Stomach (tissue), 4 donors: Measurements from ENCODE around the gene COG2.

Experiments used
- POLR2A ChIP-seq, 4 donors: fragments of 450-650 bp; IDR thresholded peaks; one replicate each; pipeline ENCODE4 v1.6.1; 2016; ENCODE audit warnings: antibody characterized with exemption in 4 of 4, control low read depth in 2 of 4, mild to moderate bottlenecking in 1 of 4, moderate library complexity in 1 of 4
- TF ChIP-seq, protein P1 (sequence below), 7 experiments: fragments of 450-650 bp in 4 of 7; fragments of 200-600 bp in 3 of 7; sonication (generic) in 3 of 7; IDR thresholded peaks; one replicate each; pipeline ENCODE4 v1.5.1; 2016 to 2019; ENCODE audit warnings: antibody characterized with exemption in 7 of 7, control low read depth in 2 of 7, mild to moderate bottlenecking in 1 of 7

DNA sequence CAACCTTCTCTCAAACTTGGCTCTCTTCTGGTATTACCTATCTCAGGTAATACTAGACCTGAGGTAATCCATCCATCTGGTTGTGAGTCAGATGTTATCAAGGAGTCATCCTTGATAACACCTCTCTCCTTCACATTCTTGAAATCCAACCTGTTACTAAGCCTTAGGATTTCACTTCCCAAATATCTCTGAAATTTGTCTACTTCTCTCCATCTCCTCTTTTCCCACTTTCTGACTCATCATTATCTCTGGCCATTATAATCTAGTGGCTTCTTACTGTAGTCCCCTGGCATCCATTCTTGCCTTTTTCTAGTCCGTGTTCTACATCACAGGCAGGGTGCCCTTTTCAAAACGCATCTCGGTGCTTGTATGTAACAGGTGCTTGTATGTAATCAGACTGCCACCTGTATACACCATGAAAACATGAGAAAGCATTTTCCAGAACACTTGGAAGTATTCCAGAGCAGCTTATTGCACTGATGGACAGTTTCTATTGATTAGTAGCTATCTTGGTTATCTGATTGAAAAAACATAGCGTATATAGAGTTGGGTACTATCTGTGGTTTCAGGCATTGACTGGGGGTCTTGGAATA is 4.5 kb downstream of the COG2 start:
- TF ChIP-seq, protein P1, sequence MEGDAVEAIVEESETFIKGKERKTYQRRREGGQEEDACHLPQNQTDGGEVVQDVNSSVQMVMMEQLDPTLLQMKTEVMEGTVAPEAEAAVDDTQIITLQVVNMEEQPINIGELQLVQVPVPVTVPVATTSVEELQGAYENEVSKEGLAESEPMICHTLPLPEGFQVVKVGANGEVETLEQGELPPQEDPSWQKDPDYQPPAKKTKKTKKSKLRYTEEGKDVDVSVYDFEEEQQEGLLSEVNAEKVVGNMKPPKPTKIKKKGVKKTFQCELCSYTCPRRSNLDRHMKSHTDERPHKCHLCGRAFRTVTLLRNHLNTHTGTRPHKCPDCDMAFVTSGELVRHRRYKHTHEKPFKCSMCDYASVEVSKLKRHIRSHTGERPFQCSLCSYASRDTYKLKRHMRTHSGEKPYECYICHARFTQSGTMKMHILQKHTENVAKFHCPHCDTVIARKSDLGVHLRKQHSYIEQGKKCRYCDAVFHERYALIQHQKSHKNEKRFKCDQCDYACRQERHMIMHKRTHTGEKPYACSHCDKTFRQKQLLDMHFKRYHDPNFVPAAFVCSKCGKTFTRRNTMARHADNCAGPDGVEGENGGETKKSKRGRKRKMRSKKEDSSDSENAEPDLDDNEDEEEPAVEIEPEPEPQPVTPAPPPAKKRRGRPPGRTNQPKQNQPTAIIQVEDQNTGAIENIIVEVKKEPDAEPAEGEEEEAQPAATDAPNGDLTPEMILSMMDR (IDR thresholded peaks at IDR 0.05) = no peak
- no peak for TF ChIP-seq POLR2A (IDR thresholded peaks at IDR 0.05)
